ENCODE measurements around the gene RCN1. TPM values are rescaled to one million over a fixed set of nuclear protein-coding genes. Genes with fewer than 3 reads are reported as not detected.

The RCN1 gene
- total and polyA plus RNA-seq, 2 of the 8 experiments (the other 6 are each of a cell fraction or from before 2014, with no cell fraction given), result 45.1 to 123 TPM

DNA sequence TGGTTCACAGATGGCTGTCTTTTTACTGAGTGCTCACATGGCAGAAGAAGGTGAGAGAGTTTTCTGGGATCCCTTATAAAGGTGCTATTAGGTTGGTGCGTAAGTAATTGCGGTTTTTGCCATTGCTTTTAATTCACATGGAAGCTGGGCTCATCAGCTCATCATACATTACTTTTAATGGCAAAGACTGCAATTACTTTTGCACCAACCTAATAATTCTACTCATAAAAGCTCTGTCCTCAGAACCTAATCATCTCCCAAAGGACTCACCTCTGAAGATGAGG lies 23.0 kb downstream of the RCN1 start:
- Histone ChIP-seq H3K4me1 (replicated peaks in 1 of 4; ENCODE audit: control insufficient read depth in 3 of 4, insufficient read depth in 4 of 4, low read length in 3 of 4) (peaks cover 0 to 4% (median 0%) of the 10 kb centered on the region in 4 experiments; a peak in 2 of 7 replicates), H3K4me3 (ENCODE audit: extremely low read depth in 1 of 4, insufficient read depth in 2 of 4, low read depth in 3 of 4, low read length in 4 of 4) (no peak overlapping the region), H2BK12ac (ENCODE audit: low read depth, low read length) (no peak overlapping the region), H3K9ac (replicated peaks in 1 of 4; ENCODE audit: extremely low read depth in 1 of 4, low read depth in 3 of 4, low read length in 3 of 4) (no peak overlapping the region), H2BK120ac (replicated peaks; ENCODE audit: low read depth, low read length) (no peak overlapping the region), H3K23me2 (ENCODE audit: low read depth, low read length) (no peaks in the 10 kb centered on the region), H3K4me2 (ENCODE audit: insufficient read depth in 1 of 2, low read depth in 2 of 2, low read length in 2 of 2) (no peak overlapping the region), H3K23ac (ENCODE audit: insufficient read length) (no peak overlapping the region), H2AFZ (ENCODE audit: low read length) (no peak overlapping the region), H3K4ac (replicated peaks; ENCODE audit: insufficient read length, low read depth, low read length) (no peak overlapping the region), H3K79me2 (ENCODE audit: control insufficient read depth in 1 of 2, insufficient read depth in 2 of 2, low read length in 2 of 2) (no peaks in the 10 kb centered on the region), H2BK20ac (ENCODE audit: low read length) (no peak overlapping the region), H2BK5ac (ENCODE audit: low read depth, low read length) (no peak overlapping the region), H3K27me3 (replicated peaks in 1 of 4; ENCODE audit: control insufficient read depth in 3 of 4, extremely low read depth in 1 of 4, insufficient read depth in 3 of 4, low read length in 3 of 4) (no peaks in the 10 kb centered on the region), H3K36me3 (ENCODE audit: control insufficient read depth in 2 of 4, insufficient read depth in 4 of 4, low read length in 3 of 4) (no peaks in the 10 kb centered on the region), H3K18ac (ENCODE audit: extremely low read depth, low read length) (no peak overlapping the region), H4K20me1 (replicated peaks in 1 of 2; ENCODE audit: control insufficient read depth in 1 of 2, insufficient read depth in 2 of 2, low read length in 2 of 2) (no peaks in the 10 kb centered on the region), H3K27ac (ENCODE audit: low read depth, low read length) (no peak overlapping the region), H3K9me3 (ENCODE audit: insufficient read depth in 2 of 2, low read depth in 1 of 2, low read length in 1 of 2) (no peaks in the 10 kb centered on the region), H4K91ac (replicated peaks; ENCODE audit: insufficient read length, low read length) (no peak overlapping the region), H4K5ac (ENCODE audit: insufficient read length, low read depth, low read length) (no peak overlapping the region), H2BK15ac (ENCODE audit: low read length) (no peak overlapping the region), H2AK5ac (ENCODE audit: low read depth, low read length) (no peak overlapping the region), H3K79me1 (ENCODE audit: low read depth, low read length) (no peaks in the 10 kb centered on the region), H3K56ac (replicated peaks; ENCODE audit: insufficient read length, low read depth, low read length) (no peak overlapping the region), H3K14ac (ENCODE audit: insufficient read length) (no peak overlapping the region), H4K8ac (ENCODE audit: extremely low read depth, insufficient read depth, low read length) (no peak overlapping the region)
- ChIA-PET POLR2A (ENCODE audit: partially characterized antibody) (no interaction called here), CTCF (ENCODE audit: partially characterized antibody) (interaction anchor here (0.6 to 0.9 kb wide), 2 partner anchors 62 to 1189 kb away, joined by 3 read pairs; no protein-coding TSS in a partner anchor)
- FAIRE-seq (no peak), DNase-seq (ENCODE audit: low read depth in 1 of 2, low spot score in 2 of 2) (no peak)
- 89% methylated on average over 2 of the region's 2 CpGs; no CpG with 5 or more reads in 1 of the 2 experiments for WGBS, 2 experiments (ENCODE audit: extremely low coverage in 1 of 2, insufficient coverage in 1 of 2, insufficient read length in 1 of 2, insufficient replicate concordance in 2 of 2, low coverage in 1 of 2, low lambda C conversion rate in 2 of 2, missing lambda C conversion rate in 1 of 2)
- TF ChIP-seq CBX5 (IDR thresholded peaks at IDR 0.05; ENCODE audit: low read depth, low read length), result no peak
- no peak for TF ChIP-seq HDAC6 (IDR thresholded peaks at IDR 0.05; ENCODE audit: low read depth, low read length)
- TF ChIP-seq POLR2AphosphoS5 (IDR thresholded peaks at IDR 0.05; ENCODE audit: low read depth, low read length), result no peak
- TF ChIP-seq TBP (IDR thresholded peaks at IDR 0.05; ENCODE audit: low read depth, low read length), result no peak
- TF ChIP-seq GTF2F1 (IDR thresholded peaks at IDR 0.05; ENCODE audit: borderline replicate concordance, low read depth, low read length), result no peak
- no peak for TF ChIP-seq SAP30 (IDR thresholded peaks at IDR 0.05; ENCODE audit: insufficient read depth, insufficient replicate concordance, low read length)
- no peak for TF ChIP-seq EZH2 (IDR thresholded peaks at IDR 0.05; ENCODE audit: low read depth, low read length, severe bottlenecking)
- TF ChIP-seq NANOG (IDR thresholded peaks at IDR 0.05; ENCODE audit: insufficient read depth, low read depth, low read length, poor library complexity, severe bottlenecking), result no peak
- TF ChIP-seq HDAC2 (IDR thresholded peaks at IDR 0.05; ENCODE audit: borderline replicate concordance in 1 of 2, low read depth in 2 of 2, low read length in 2 of 2), result no peak
- TF ChIP-seq TAF1 (IDR thresholded peaks at IDR 0.05; ENCODE audit: low read depth, low read length), result no peak
- no peak for TF ChIP-seq FOSL1 (IDR thresholded peaks at IDR 0.05; ENCODE audit: insufficient read depth, low read depth, low read length)

Measured in H1 (cell line).